HCT116 (cell line): ENCODE data around the gene CHST11. TPM values are rescaled to one million over a fixed set of nuclear protein-coding genes. Genes with fewer than 3 reads are reported as not detected.
"Not testable (repeated sequence)": the region's sequence is repeated elsewhere in the genome, so short reads cannot be mapped to it uniquely, and the experiment has no call there.

Experiments used
- ATAC-seq: fragments of 200-7000 bp; cut with Tn5 transposase; 2 replicates; pipeline ENCODE4 v1.9.1; 2020; ENCODE audit warnings: mild to moderate bottlenecking, moderate library complexity
- BruUV-seq: library from RNA; stranded (reverse); fragments of 400-500 nt; replicated peaks from 2 replicates; lab custom pipeline; 2021; lab: Mats Ljungman, UMichigan
- CTCF ChIA-PET: fragments of 300-600 bp; sonication (Branson Sonifier 250); formaldehyde crosslinking; loops from one replicate; lab custom pipeline; 2021; ENCODE audit warnings: antibody characterized with exemption; lab: Charles Lee
- POLR2A ChIA-PET: fragments of 300-600, 350-600 bp; sonication (Branson Sonifier 250); formaldehyde crosslinking; loops from one replicate; lab custom pipeline; 2021; ENCODE audit warnings: antibody characterized with exemption; lab: Charles Lee
- RAD21 ChIA-PET, 2 experiments: fragments of 300-600 bp; sonication (Branson Sonifier 250); formaldehyde crosslinking; loops; one replicate each; lab custom pipeline; 2023; ENCODE audit warnings: low total read pairs in 2 of 2; ENCODE audit not compliant: uncharacterized antibody in 2 of 2, unreplicated experiment in 2 of 2, low non-redundant PET in 1 of 2; lab: Charles Lee
- DNase-seq: peaks from one replicate; pipeline ENCODE4 v3.0.0-alpha.2; 2010; ENCODE audit warnings: low read depth, low spot score
- H2AFZ ChIP-seq: fragments of 200-600 bp; shearing (Covaris generic), sonication (generic); 2 replicates; pipeline ENCODE4 v1.6.1; 2017; ENCODE audit warnings: low read depth, mixed run types, mixed read lengths, antibody characterized with exemption, low read length; ENCODE audit not compliant: poor library complexity, severe bottlenecking
- H3K27ac ChIP-seq: 2 replicates; pipeline ENCODE4 v1.5.1; 2012; ENCODE audit warnings: low read depth, low read length
- H3K27me3 ChIP-seq: fragments of 200-600 bp; sonication (generic); 2 replicates; pipeline ENCODE4 v1.6.1; 2016; ENCODE audit warnings: mixed run types, low read length, mixed read lengths; ENCODE audit not compliant: insufficient read depth
- H3K36me3 ChIP-seq, 2 experiments: fragments of 200-500 bp in 1 of 2; fragments of 200-600 bp in 1 of 2; sonication (Bioruptor generic) in 1 of 2; sonication (generic) in 1 of 2; 2 replicates each; pipeline versions ENCODE4 v1.5.1 to v1.6.1; 2014 to 2016; ENCODE audit warnings: low read length in 2 of 2, inconsistent platforms in 1 of 2, mixed read lengths in 1 of 2, mixed run types in 1 of 2; ENCODE audit not compliant: insufficient read depth in 2 of 2, control insufficient read depth in 1 of 2
- H3K4me1 ChIP-seq, 2 experiments: fragments of 200-600 bp in 1 of 2; sonication (generic) in 1 of 2; 2 replicates each; pipeline versions ENCODE4 v1.5.1 to v1.6.1; 2012 to 2017; ENCODE audit warnings: low read length in 2 of 2, inconsistent platforms in 1 of 2, mild to moderate bottlenecking in 1 of 2, mixed read lengths in 1 of 2, mixed run types in 1 of 2, moderate library complexity in 1 of 2; ENCODE audit not compliant: insufficient read depth in 2 of 2, control insufficient read depth in 1 of 2
- H3K4me2 ChIP-seq: fragments of 200-600 bp; sonication (generic); 2 replicates; pipeline ENCODE4 v1.6.1; 2017; ENCODE audit warnings: mixed run types, low read length, mixed read lengths
- H3K4me3 ChIP-seq, 2 experiments: fragments of 200-600 bp in 1 of 2; sonication (generic) in 1 of 2; replicated peaks in 1 of 2; 2 replicates each; pipeline ENCODE4 v1.5.1; 2011 to 2016; ENCODE audit warnings: low read length in 2 of 2, control low read depth in 1 of 2, low read depth in 1 of 2, mild to moderate bottlenecking in 1 of 2, mixed read lengths in 1 of 2, mixed run types in 1 of 2
- H3K79me2 ChIP-seq: fragments of 200-600 bp; sonication (generic); 2 replicates; pipeline ENCODE4 v1.6.1; 2017; ENCODE audit warnings: mild to moderate bottlenecking, mixed run types, low read length, moderate library complexity, mixed read lengths; ENCODE audit not compliant: insufficient read depth
- H3K9ac ChIP-seq: fragments of 200-600 bp; sonication (generic); 2 replicates; pipeline ENCODE4 v1.6.1; 2016; ENCODE audit warnings: low read length, mixed read lengths
- H3K9me2 ChIP-seq: fragments of 200-600 bp; sonication (generic), shearing (Covaris generic); 2 replicates; pipeline ENCODE4 v1.6.1; 2017; ENCODE audit warnings: mixed run types, mild to moderate bottlenecking, moderate library complexity; ENCODE audit not compliant: insufficient read depth
- H3K9me3 ChIP-seq, 2 experiments: fragments of 200-500 bp in 1 of 2; fragments of 200-600 bp in 1 of 2; sonication (Bioruptor generic) in 1 of 2; sonication (generic) in 1 of 2; 2 replicates each; pipeline ENCODE4 v1.6.1; 2014 to 2017; ENCODE audit warnings: low read length in 2 of 2, mixed read lengths in 2 of 2, inconsistent platforms in 1 of 2, low read depth in 1 of 2, mild to moderate bottlenecking in 1 of 2, mixed run types in 1 of 2, moderate library complexity in 1 of 2; ENCODE audit not compliant: control insufficient read depth in 1 of 2, insufficient read depth in 1 of 2
- H4K20me1 ChIP-seq: fragments of 200-600 bp; sonication (generic), shearing (Covaris generic); 2 replicates; pipeline ENCODE4 v1.6.1; 2017; ENCODE audit warnings: mixed run types, mild to moderate bottlenecking, moderate library complexity; ENCODE audit not compliant: insufficient read depth
- FOSL1 ChIP-seq: IDR thresholded peaks from 2 replicates; pipeline ENCODE4 v1.6.1; 2012; ENCODE audit warnings: low read depth
- JUND ChIP-seq: IDR thresholded peaks from 2 replicates; pipeline ENCODE4 v1.6.1; 2012
- POLR2AphosphoS5 ChIP-seq: IDR thresholded peaks from 2 replicates; pipeline ENCODE4 v1.6.1; 2011; ENCODE audit warnings: mild to moderate bottlenecking, low read depth, low read length, moderate library complexity
- SP1 ChIP-seq: IDR thresholded peaks from 2 replicates; pipeline ENCODE4 v1.6.1; 2012; ENCODE audit warnings: low read depth
- SRF ChIP-seq: IDR thresholded peaks from 2 replicates; pipeline ENCODE4 v1.6.1; 2012; ENCODE audit warnings: low read depth
- TCF7L2 ChIP-seq: IDR thresholded peaks from 2 replicates; pipeline ENCODE4 v1.7.0; 2011; ENCODE audit warnings: borderline replicate concordance, inconsistent platforms; ENCODE audit not compliant: insufficient read depth, insufficient read length; ENCODE audit errors: extremely low read depth
- intact Hi-C: fragments of 100-400 bp; cut with micrococcal nuclease; formaldehyde crosslinking; loops from 2 replicates; pipeline ENCODE4 v1.10.0; 2022
- total RNA-seq: library from RNA; stranded (reverse); gene quantifications from one replicate; pipeline ENCODE4 v1.2.1, GENCODE V29; 2021; ENCODE audit not compliant: unreplicated experiment

Gene CHST11
- total RNA-seq, 1 experiment from 2014 or later = 10.1 TPM

GRCh38 chr12:104742551-104743201 lies 285.9 kb downstream of the CHST11 start (continued):
- no peak for TF ChIP-seq POLR2AphosphoS5
- no peak for TF ChIP-seq SP1
- no peak for TF ChIP-seq TCF7L2
- no peak for TF ChIP-seq SRF

- H2AFZ ChIP-seq = no peak overlapping the region
- H3K9me2 ChIP-seq = no peaks in the 10 kb centered on the region
- H3K79me2 ChIP-seq = no peaks in the 10 kb centered on the region
- no peak overlapping the region for H3K9ac ChIP-seq
- H3K4me2 ChIP-seq = no peak overlapping the region
- no peaks in the 10 kb centered on the region for H4K20me1 ChIP-seq
- RAD21 ChIA-PET = no interaction called here
- CTCF ChIA-PET = no interaction called here
- no peaks in the 10 kb centered on the region for H3K9me3 ChIP-seq
- no peaks in the 10 kb centered on the region for H3K36me3 ChIP-seq
- H3K27me3 ChIP-seq = no peaks in the 10 kb centered on the region
- POLR2A ChIA-PET = no interaction called here
- intact Hi-C loops = no loop called here
- no peak overlapping the region for H3K27ac ChIP-seq
- no TSS peak for BruUV-seq
- TF ChIP-seq FOSL1 = no peak
- TF ChIP-seq JUND = no peak
- TF ChIP-seq, all 23 proteins: peak for 0
- no peak for DNase-seq
- Histone ChIP-seq H3K4me3 (no peak overlapping the region), H3K4me1 (no peaks in the 10 kb centered on the region)
- no peak for ATAC-seq
Measured at GRCh38 chr12:104743202-104743580, 286.4 kb downstream of the CHST11 start.

- H3K4me1 ChIP-seq, H3K27ac ChIP-seq, H4K20me1 ChIP-seq, H3K9ac ChIP-seq, RAD21 ChIA-PET, BruUV-seq, H3K79me2 ChIP-seq, POLR2A ChIA-PET, H3K4me3 ChIP-seq, DNase-seq, intact Hi-C loops, H3K4me2 ChIP-seq, H2AFZ ChIP-seq, H3K36me3 ChIP-seq, H3K9me2 ChIP-seq, CTCF ChIA-PET, H3K27me3 ChIP-seq, H3K9me3 ChIP-seq, ATAC-seq: not testable (repeated sequence)
Measured at GRCh38 chr12:104743753-104744548, 287.2 kb downstream of the CHST11 start.
